CD4-positive, alpha-beta T cell (primary cell): ENCODE results near the gene KCNMA1. TPM values are rescaled to one million over a fixed set of nuclear protein-coding genes. Genes with fewer than 3 reads are reported as not detected.

Source experiments
- ATAC-seq: fragments of 200-7000 bp; cut with Tn5 transposase; one replicate; pipeline ENCODE4 v1.10.0; 2022; ENCODE audit warnings: mild to moderate bottlenecking; ENCODE audit not compliant: poor library complexity
- CTCF ChIA-PET: fragments of 350-600 bp; sonication (Branson Sonifier 250); formaldehyde crosslinking; loops from one replicate; lab custom pipeline; 2021; ENCODE audit warnings: antibody characterized with exemption, inconsistent platforms; lab: Charles Lee
- POLR2A ChIA-PET: fragments of 350-600 bp; sonication (Branson Sonifier 250); formaldehyde crosslinking; loops from one replicate; lab custom pipeline; 2021; ENCODE audit warnings: antibody characterized with exemption, inconsistent platforms; lab: Charles Lee
- DNase-seq, 14 experiments: peaks; one replicate each; pipeline ENCODE4 v3.0.0-alpha.2; 2013 to 2020; ENCODE audit warnings: mixed read lengths in 2 of 14
- H3K27ac ChIP-seq, 2 donors: one replicate each; pipeline versions ENCODE4 v1.5.1 to v1.7.0; 2013; ENCODE audit warnings: low read length in 2 of 2, low read depth in 1 of 2, mild to moderate bottlenecking in 1 of 2
- H3K27me3 ChIP-seq, 2 experiments: 1 replicate in 1 of 2; 2 replicates in 1 of 2; pipeline versions ENCODE4 v1.6.1 to v1.7.0; 2013; ENCODE audit warnings: low read length in 2 of 2, control low read depth in 1 of 2, mild to moderate bottlenecking in 1 of 2, moderate library complexity in 1 of 2; ENCODE audit not compliant: insufficient read depth in 2 of 2, control insufficient read depth in 1 of 2
- H3K36me3 ChIP-seq: one replicate; pipeline ENCODE4 v1.6.1; 2013; ENCODE audit warnings: low read length, control low read depth; ENCODE audit not compliant: insufficient read depth
- H3K4me1 ChIP-seq: one replicate; pipeline ENCODE4 v1.6.1; 2013; ENCODE audit warnings: low read length, control low read depth; ENCODE audit not compliant: insufficient read depth
- H3K4me3 ChIP-seq: one replicate; pipeline ENCODE4 v1.5.1; 2013; ENCODE audit warnings: mild to moderate bottlenecking, low read length, moderate library complexity
- H3K9me3 ChIP-seq, 2 experiments: 1 replicate in 1 of 2; 2 replicates in 1 of 2; pipeline versions ENCODE4 v1.6.1 to v1.7.0; 2013; ENCODE audit warnings: low read length in 2 of 2, mild to moderate bottlenecking in 2 of 2, control low read depth in 1 of 2, moderate library complexity in 1 of 2; ENCODE audit not compliant: control insufficient read depth in 1 of 2, insufficient read depth in 1 of 2
- H3K27ac Mint-ChIP-seq: one replicate; pipeline ENCODE4 v1.8.0; 2020; ENCODE audit warnings: mixed read lengths
- H3K27me3 Mint-ChIP-seq: one replicate; pipeline ENCODE4 v1.8.0; 2021; ENCODE audit warnings: mixed read lengths
- H3K36me3 Mint-ChIP-seq: one replicate; pipeline ENCODE4 v1.8.0; 2021; ENCODE audit warnings: low read depth, mixed read lengths
- H3K4me1 Mint-ChIP-seq: one replicate; pipeline ENCODE4 v1.8.0; 2021; ENCODE audit warnings: low read depth, mixed read lengths
- H3K4me3 Mint-ChIP-seq: one replicate; pipeline ENCODE4 v1.8.0; 2020; ENCODE audit warnings: mild to moderate bottlenecking, mixed read lengths
- H3K9me3 Mint-ChIP-seq: one replicate; pipeline ENCODE4 v1.8.0; 2020; ENCODE audit warnings: mixed read lengths
- CTCF ChIP-seq: fragments of 200-600 bp; IDR thresholded peaks from one replicate; pipeline ENCODE4 v1.8.0; 2022; ENCODE audit warnings: antibody characterized with exemption, mild to moderate bottlenecking
- intact Hi-C, 2 experiments: fragments of 100-400 bp; cut with DNase I in 1 of 2; cut with micrococcal nuclease in 1 of 2; formaldehyde crosslinking; loops; one replicate each; pipeline versions ENCODE4 v1.15.1 to v1.9.0; 2023 to 2025; cut with DNase I, micrococcal nuclease
- total RNA-seq, 174 experiments: library from RNA in 2 of 174; stranded (reverse) in 2 of 174; gene quantifications; one replicate each; pipeline ENCODE4 v1.2.3 and lab custom pipeline; 2021 to 2026

Gene KCNMA1
- total RNA-seq, 2 experiments from 2014 or later: not detected

- H3K27ac Mint-ChIP-seq: no peak overlapping the region
- ChIA-PET CTCF (no interaction called here), POLR2A (no interaction called here)
- intact Hi-C loops: no loop called here
- Histone ChIP-seq H3K36me3 (no peaks in the 10 kb centered on the region), H3K4me1 (no peaks in the 10 kb centered on the region), H3K27me3 (no peaks in the 10 kb centered on the region), H3K4me3 (no peak overlapping the region), H3K9me3 (peaks cover 0 to 4% of the 10 kb centered on the region in 2 experiments), H3K27ac (no peak overlapping the region)
- H3K4me3 Mint-ChIP-seq: no peak overlapping the region
- no peak for ATAC-seq
- no peaks in the 10 kb centered on the region for H3K4me1 Mint-ChIP-seq
- no peaks in the 10 kb centered on the region for H3K36me3 Mint-ChIP-seq
- H3K9me3 Mint-ChIP-seq: no peaks in the 10 kb centered on the region
- H3K27me3 Mint-ChIP-seq: peaks cover 5% of the 10 kb centered on the region
- DNase-seq: no peak
- TF ChIP-seq CTCF: no peak
Measured at GRCh38 chr10:77409697-77410471, 227.7 kb downstream of the KCNMA1 start.

GRCh38 chr10:77408259-77408658 lies 229.3 kb downstream of the KCNMA1 start:
- no peaks in the 10 kb centered on the region for H3K36me3 Mint-ChIP-seq
- H3K4me1 Mint-ChIP-seq: no peaks in the 10 kb centered on the region
- H3K27ac Mint-ChIP-seq: no peak overlapping the region
- ChIA-PET POLR2A (no interaction called here), CTCF (no interaction called here)
- Histone ChIP-seq H3K9me3 (peaks cover 0 to 4% of the 10 kb centered on the region in 2 experiments), H3K36me3 (no peaks in the 10 kb centered on the region), H3K27me3 (no peaks in the 10 kb centered on the region), H3K4me3 (no peak overlapping the region), H3K27ac (no peak overlapping the region), H3K4me1 (no peaks in the 10 kb centered on the region)
- intact Hi-C loops: no loop called here
- DNase-seq (no peak), ATAC-seq (no peak)
- no peaks in the 10 kb centered on the region for H3K9me3 Mint-ChIP-seq
- no peak overlapping the region for H3K4me3 Mint-ChIP-seq
- no peak for TF ChIP-seq CTCF
- peaks cover 9% of the 10 kb centered on the region for H3K27me3 Mint-ChIP-seq

GRCh38 chr10:77406764-77407430 lies 230.7 kb downstream of the KCNMA1 start:
- peaks cover 15% of the 10 kb centered on the region for H3K27me3 Mint-ChIP-seq
- no peaks in the 10 kb centered on the region for H3K4me1 ChIP-seq
- no peaks in the 10 kb centered on the region for H3K27me3 ChIP-seq
- H3K27ac ChIP-seq: no peak overlapping the region
- H3K27ac Mint-ChIP-seq: no peak overlapping the region
- no peak for ATAC-seq
- DNase-seq: no peak
- ChIA-PET POLR2A (no interaction called here), CTCF (no interaction called here)
- H3K4me1 Mint-ChIP-seq: no peaks in the 10 kb centered on the region
- H3K4me3 Mint-ChIP-seq: no peak overlapping the region
- TF ChIP-seq CTCF: no peak
- no peaks in the 10 kb centered on the region for H3K9me3 Mint-ChIP-seq
- peaks cover 0 to 3% of the 10 kb centered on the region in 2 experiments for H3K9me3 ChIP-seq
- intact Hi-C loops: no loop called here
- no peak overlapping the region for H3K4me3 ChIP-seq
- no peaks in the 10 kb centered on the region for H3K36me3 Mint-ChIP-seq
- no peaks in the 10 kb centered on the region for H3K36me3 ChIP-seq
